Testis (tissue), 2 donors: ENCODE data around the gene INSR.

ENCODE experiments used
- POLR2A ChIP-seq: fragments of 450-650 bp; IDR thresholded peaks from one replicate; pipeline ENCODE4 v1.6.1; 2017; ENCODE audit warnings: antibody characterized with exemption, mild to moderate bottlenecking, moderate library complexity
- TF ChIP-seq, protein P1 (sequence below), 3 experiments: fragments of 450-650 bp in 2 of 3; fragments of 200-600 bp in 1 of 3; sonication (generic) in 1 of 3; IDR thresholded peaks; one replicate each; pipeline ENCODE4 v1.5.1; 2016 to 2019; ENCODE audit warnings: antibody characterized with exemption in 3 of 3, mild to moderate bottlenecking in 2 of 3, moderate library complexity in 1 of 3

DNA sequence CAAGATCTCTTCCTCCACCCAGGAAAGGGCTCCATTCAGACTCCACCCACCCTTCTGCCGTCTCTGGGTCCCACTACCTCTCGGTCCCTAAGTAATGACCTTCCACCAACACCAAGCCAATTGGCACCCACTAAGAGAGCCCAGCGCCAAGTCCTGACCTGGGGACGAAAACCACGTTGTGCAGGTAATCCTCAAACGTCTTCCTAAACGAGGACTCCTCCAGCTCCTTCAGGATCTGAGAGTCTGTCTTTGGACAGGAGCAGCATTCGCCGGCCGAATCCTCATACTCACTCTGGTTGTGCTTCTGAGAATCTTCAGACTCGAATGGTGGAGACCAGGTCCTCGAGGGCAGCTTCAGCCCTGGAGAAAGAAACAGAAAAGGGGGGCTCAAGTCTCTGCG, 141.6 kb downstream of the INSR start:
- TF ChIP-seq, protein P1, sequence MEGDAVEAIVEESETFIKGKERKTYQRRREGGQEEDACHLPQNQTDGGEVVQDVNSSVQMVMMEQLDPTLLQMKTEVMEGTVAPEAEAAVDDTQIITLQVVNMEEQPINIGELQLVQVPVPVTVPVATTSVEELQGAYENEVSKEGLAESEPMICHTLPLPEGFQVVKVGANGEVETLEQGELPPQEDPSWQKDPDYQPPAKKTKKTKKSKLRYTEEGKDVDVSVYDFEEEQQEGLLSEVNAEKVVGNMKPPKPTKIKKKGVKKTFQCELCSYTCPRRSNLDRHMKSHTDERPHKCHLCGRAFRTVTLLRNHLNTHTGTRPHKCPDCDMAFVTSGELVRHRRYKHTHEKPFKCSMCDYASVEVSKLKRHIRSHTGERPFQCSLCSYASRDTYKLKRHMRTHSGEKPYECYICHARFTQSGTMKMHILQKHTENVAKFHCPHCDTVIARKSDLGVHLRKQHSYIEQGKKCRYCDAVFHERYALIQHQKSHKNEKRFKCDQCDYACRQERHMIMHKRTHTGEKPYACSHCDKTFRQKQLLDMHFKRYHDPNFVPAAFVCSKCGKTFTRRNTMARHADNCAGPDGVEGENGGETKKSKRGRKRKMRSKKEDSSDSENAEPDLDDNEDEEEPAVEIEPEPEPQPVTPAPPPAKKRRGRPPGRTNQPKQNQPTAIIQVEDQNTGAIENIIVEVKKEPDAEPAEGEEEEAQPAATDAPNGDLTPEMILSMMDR (IDR thresholded peaks at IDR 0.05) = no peak
- TF ChIP-seq POLR2A = no peak
